GM12864 (cell line): Measurements from ENCODE around the gene MYO6.
A peak's percentile ranks its signal among the peaks of the same experiment; 100 is the strongest.
"Not testable (repeated sequence)": the region's sequence is repeated elsewhere in the genome, so short reads cannot be mapped to it uniquely, and the experiment has no call there.

Source experiments
- DNase-seq: peaks from one replicate; pipeline ENCODE4 v3.0.0-alpha.2; 2011; ENCODE audit warnings: low read depth
- H3K4me3 ChIP-seq: 2 replicates; pipeline ENCODE4 v1.5.1; 2011; ENCODE audit warnings: mild to moderate bottlenecking, low read depth, low read length, control low read depth
- CTCF ChIP-seq: IDR thresholded peaks from 2 replicates; pipeline ENCODE4 v1.5.1; 2011; ENCODE audit warnings: low read depth, mild to moderate bottlenecking, moderate library complexity, low read length, control low read depth, inconsistent platforms; ENCODE audit errors: missing control alignments

The MYO6 gene

GRCh38 chr6:75748743-75749538 lies at the start of gene MYO6:
TSS of gene MYO6 (plus strand) at chr6:75749239. CDS start at chr6:75817548, 68,309 bp downstream.
- TF ChIP-seq CTCF, result no peak
- DNase-seq, result no peak
- peak within 1 kb of the TSS; percentile 55 for H3K4me3 ChIP-seq

GRCh38 chr6:75708334-75708733 lies 40.7 kb upstream of the MYO6 start:
- not testable (repeated sequence) for H3K4me3 ChIP-seq, DNase-seq

- H3K4me3 ChIP-seq, result no peak overlapping the region
These were observed 37.9 kb upstream of the MYO6 start for GRCh38 chr6:75711173-75711572.

GRCh38 chr6:75719133-75719532 lies 29.9 kb upstream of the MYO6 start:
- TF ChIP-seq CTCF, result no peak
- DNase-seq, result no peak
- H3K4me3 ChIP-seq, result no peak overlapping the region

More at GRCh38 chr6:75711173-75711572, 37.9 kb upstream of the MYO6 start:
- TF ChIP-seq CTCF, result no peak
- no peak for DNase-seq

- DNase-seq, result no peak
- no peak for TF ChIP-seq CTCF
- H3K4me3 ChIP-seq, result no peak overlapping the region
These were observed 25.7 kb upstream of the MYO6 start for GRCh38 chr6:75723382-75723781.

GRCh38 chr6:75727206-75727605 lies 21.8 kb upstream of the MYO6 start:
- H3K4me3 ChIP-seq, result no peak overlapping the region
- no peak for TF ChIP-seq CTCF
- no peak for DNase-seq

- DNase-seq, H3K4me3 ChIP-seq: not testable (repeated sequence)
These were observed 18.0 kb upstream of the MYO6 start for GRCh38 chr6:75731029-75731428.

GRCh38 chr6:75735491-75736186 lies 13.4 kb upstream of the MYO6 start:
- no peak for DNase-seq
- no peak overlapping the region for H3K4me3 ChIP-seq
- no peak for TF ChIP-seq CTCF
